Ovary (tissue), 9 donors: ENCODE results near the gene BRAT1. TPM values are rescaled to one million over a fixed set of nuclear protein-coding genes. Genes with fewer than 3 reads are reported as not detected.
A peak's percentile ranks its signal among the peaks of the same experiment; 100 is the strongest.

ENCODE experiments used
- DNase-seq, 5 donors: peaks; one replicate each; pipeline ENCODE4 v3.0.0-alpha.2; 2019 to 2020
- H3K27ac ChIP-seq, 2 donors: fragments of 200-600 bp; one replicate each; pipeline versions ENCODE4 v1.5.1 to v1.8.0; 2019 to 2022
- H3K27me3 ChIP-seq: fragments of 200-600 bp; one replicate; pipeline ENCODE4 v1.8.0; 2022
- H3K36me3 ChIP-seq: fragments of 200-600 bp; sonication (generic); one replicate; pipeline ENCODE4 v1.5.1; 2019
- H3K4me1 ChIP-seq: one replicate; pipeline ENCODE4 v1.8.1; 2013; ENCODE audit warnings: mild to moderate bottlenecking, moderate library complexity; ENCODE audit not compliant: insufficient read depth
- H3K4me3 ChIP-seq: fragments of 200-600 bp; sonication (generic); one replicate; pipeline ENCODE4 v1.5.1; 2017
- H3K9me3 ChIP-seq, 2 donors: fragments of 200-600 bp in 1 of 2; sonication (generic) in 1 of 2; one replicate each; pipeline versions ENCODE4 v1.5.1 to v1.8.1; 2013 to 2019; ENCODE audit warnings: mild to moderate bottlenecking in 1 of 2, moderate library complexity in 1 of 2
- EP300 ChIP-seq: sonication (generic); formaldehyde crosslinking; IDR thresholded peaks from one replicate; pipeline ENCODE4 v1.6.1; 2017; ENCODE audit warnings: antibody characterized with exemption
- POLR2A ChIP-seq: fragments of 450-650 bp; IDR thresholded peaks from one replicate; pipeline ENCODE4 v1.6.1; 2017; ENCODE audit warnings: antibody characterized with exemption, mild to moderate bottlenecking, moderate library complexity
- WGBS, 3 donors: extraction: QIAGEN DNeasy Blood & Tissue Kit in 1 of 3; methylation state at CpG; one replicate each; pipeline versions ENCODE4 v1.1.5 to v1.1.7; 2013 to 2017; 5-methylcytosine and 5-hydroxymethylcytosine counted together
- intact Hi-C, 4 donors: fragments of 100-400 bp; cut with DNase I; formaldehyde crosslinking; loops; one replicate each; pipeline versions ENCODE4 v1.11.0 to v1.15.1; 2022 to 2023
- polyA plus RNA-seq, 2 donors: library from polyadenylated mRNA; stranded (reverse); fragments of 200-250 nt in 1 of 2; fragments of 350-450 nt in 1 of 2; fragmentation: Illumina TruSeq in 1 of 2; extraction: RNeasy Lipid Tissue Mini Kit (QIAGEN cat#74804) in 1 of 2; gene quantifications; one replicate each; pipeline ENCODE4 v1.2.3, GENCODE V29; 2013 to 2014
- total RNA-seq, 7 donors: library from RNA; depleted of rRNA in 2 of 7; stranded (reverse); fragments of >200 nt in 2 of 7; fragmentation: NEBNext Ultra II Directional in 3 of 7; extraction: Animal tissue kit (Norgen Biotek cat#: 25700) in 3 of 7; gene quantifications; one replicate each; pipeline versions ENCODE4 v1.1.0 to v1.2.4, GENCODE V29; 2016 to 2023
- TF ChIP-seq, protein P1 (sequence below), 3 donors: fragments of 450-650 bp in 2 of 3; fragments of 200-600 bp in 1 of 3; IDR thresholded peaks; one replicate each; pipeline versions ENCODE4 v1.5.1 to v1.8.0; 2016 to 2022; ENCODE audit warnings: antibody characterized with exemption in 3 of 3, mild to moderate bottlenecking in 1 of 3
- donor health status: DM: no; HTN: no; CAD: no; lungs with moderate emphysema.
- donor health status: DM: no; HTN: no; CAD: no.
- donor health status: Bipolar disorder and iron deficiency.
- donor health status: DM: yes; HTN: yes; CAD: no.
- donor health status: DM: no; HTN: no; CAD: no.
- donor health status: DM: yes; HTN: yes; CAD: no.

Gene BRAT1
- total and polyA plus RNA-seq, 9 donors, result 1.3 to 39.1 (median 30.2) TPM

- TF ChIP-seq POLR2A, result no peak
- TF ChIP-seq, protein P1, sequence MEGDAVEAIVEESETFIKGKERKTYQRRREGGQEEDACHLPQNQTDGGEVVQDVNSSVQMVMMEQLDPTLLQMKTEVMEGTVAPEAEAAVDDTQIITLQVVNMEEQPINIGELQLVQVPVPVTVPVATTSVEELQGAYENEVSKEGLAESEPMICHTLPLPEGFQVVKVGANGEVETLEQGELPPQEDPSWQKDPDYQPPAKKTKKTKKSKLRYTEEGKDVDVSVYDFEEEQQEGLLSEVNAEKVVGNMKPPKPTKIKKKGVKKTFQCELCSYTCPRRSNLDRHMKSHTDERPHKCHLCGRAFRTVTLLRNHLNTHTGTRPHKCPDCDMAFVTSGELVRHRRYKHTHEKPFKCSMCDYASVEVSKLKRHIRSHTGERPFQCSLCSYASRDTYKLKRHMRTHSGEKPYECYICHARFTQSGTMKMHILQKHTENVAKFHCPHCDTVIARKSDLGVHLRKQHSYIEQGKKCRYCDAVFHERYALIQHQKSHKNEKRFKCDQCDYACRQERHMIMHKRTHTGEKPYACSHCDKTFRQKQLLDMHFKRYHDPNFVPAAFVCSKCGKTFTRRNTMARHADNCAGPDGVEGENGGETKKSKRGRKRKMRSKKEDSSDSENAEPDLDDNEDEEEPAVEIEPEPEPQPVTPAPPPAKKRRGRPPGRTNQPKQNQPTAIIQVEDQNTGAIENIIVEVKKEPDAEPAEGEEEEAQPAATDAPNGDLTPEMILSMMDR (IDR thresholded peaks at IDR 0.05), result no peak
- no peak for TF ChIP-seq EP300
- DNase-seq, result peak in 2 of 5 donors; percentile 12 to 50
- no peaks in the 10 kb centered on the region for H3K27me3 ChIP-seq
- peaks cover 9% of the 10 kb centered on the region for H3K4me1 ChIP-seq
- H3K4me3 ChIP-seq, result peak overlapping the region; percentile 71
- 4 to 5% (median 4%) methylated on average over 29 to 53 of the region's 53 CpGs for WGBS, 3 donors
- intact Hi-C loops, result loop anchor here in 2 of 4 donors (10.0 kb wide), 2 partner anchors 75 to 305 kb away; partner anchors contain the start of gene TTYH3 (in 1 of the 2)
- no peaks in the 10 kb centered on the region for H3K9me3 ChIP-seq
- H3K36me3 ChIP-seq, result no peaks in the 10 kb centered on the region
- H3K27ac ChIP-seq, result no peak overlapping the region
Measured at GRCh38 chr7:2559283-2559950, 4.1 kb upstream of the BRAT1 start.

DNA sequence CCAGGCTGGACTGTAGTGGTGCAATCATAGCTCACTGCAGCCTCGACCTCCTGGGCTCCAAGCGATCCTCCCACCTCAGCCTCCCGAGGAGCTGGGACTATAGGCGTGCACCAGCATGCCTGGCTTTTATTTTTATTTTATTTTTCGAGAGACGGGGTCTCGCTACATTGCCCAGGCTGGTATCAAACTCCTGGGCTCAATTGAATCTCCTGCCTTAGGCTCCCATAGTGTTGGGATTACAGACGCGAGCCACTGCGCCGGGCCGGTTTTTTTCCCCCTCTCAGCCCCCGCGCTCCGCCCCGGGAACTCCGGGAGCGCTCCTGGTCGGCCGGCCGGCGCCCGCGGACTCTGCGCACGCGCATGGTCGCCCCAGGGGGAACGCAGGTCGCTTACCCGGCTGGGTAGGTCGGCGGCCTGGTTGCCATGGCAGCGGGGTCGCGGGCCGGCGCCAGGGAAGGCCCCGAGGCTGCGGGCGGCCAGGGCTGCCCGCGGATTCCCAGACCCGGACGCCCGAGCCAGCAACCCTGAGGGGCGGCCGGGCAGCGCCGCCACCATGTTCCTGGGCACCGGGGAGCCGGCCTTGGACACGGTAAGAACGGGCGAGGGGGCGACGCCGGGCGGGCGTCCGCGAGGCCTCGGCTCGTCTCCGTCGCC, 3.4 kb upstream of the BRAT1 start, which contains the start of gene IQCE:
IQCE (plus strand) TSS at position 351 of the 654 bp plus-strand sequence; CDS start at position 554, 203 bp downstream.
- peak; percentile 94 to 97 (median 96) for DNase-seq
- Histone ChIP-seq H3K4me1 (peaks cover 14% of the 10 kb centered on the region), H3K9me3 (no peaks in the 10 kb centered on the region), H3K27ac (peak within 1 kb of the TSS in 1 of 2 donors; percentile 21), H3K27me3 (no peaks in the 10 kb centered on the region), H3K36me3 (no peaks in the 10 kb centered on the region), H3K4me3 (peak within 1 kb of the TSS; percentile 71)
- intact Hi-C loops, result loop anchor here in 2 of 4 donors (10.0 kb wide), 2 partner anchors 76 to 306 kb away; partner anchors contain the start of gene TTYH3 (in 1 of the 2)
- TF ChIP-seq, protein P1 (IDR thresholded peaks at IDR 0.05), result peak in 1 of 3 donors; percentile 30
- TF ChIP-seq EP300, result no peak
- WGBS, 3 donors, result 0 to 2% (median 1%) methylated on average over 15 to 66 of the region's 66 CpGs

- H3K4me1 ChIP-seq, result peaks cover 9% of the 10 kb centered on the region
- peak overlapping the region in 1 of 2 donors; percentile 97 for H3K27ac ChIP-seq
- no peaks in the 10 kb centered on the region for H3K27me3 ChIP-seq
- peak overlapping the region; percentile 93 for H3K4me3 ChIP-seq
- intact Hi-C loops, result loop anchor here in 2 of 4 donors (10.0 kb wide), 2 partner anchors 80 to 310 kb away; partner anchors contain the start of gene TTYH3 (in 1 of the 2)
- TF ChIP-seq, protein P1 (IDR thresholded peaks at IDR 0.05), result no peak
- no peak for TF ChIP-seq EP300
- no peak for TF ChIP-seq POLR2A
- no peak for DNase-seq
- 3 to 12% (median 3%) methylated on average over 9 to 12 of the region's 12 CpGs for WGBS, 3 donors
- no peaks in the 10 kb centered on the region for H3K36me3 ChIP-seq
- no peaks in the 10 kb centered on the region for H3K9me3 ChIP-seq
Measured at GRCh38 chr7:2554661-2555111, 638 bp downstream of the BRAT1 start.

- DNase-seq, result peak in 1 of 5 donors; percentile 37
- H3K27ac ChIP-seq, result no peak overlapping the region
- TF ChIP-seq EP300, result no peak
- TF ChIP-seq POLR2A, result no peak
- TF ChIP-seq, protein P1 (IDR thresholded peaks at IDR 0.05), result no peak
- 66 to 72% (median 68%) methylated on average over 16 of the region's 16 CpGs for WGBS, 3 donors
- no peaks in the 10 kb centered on the region for H3K27me3 ChIP-seq
- peak overlapping the region; percentile 93 for H3K4me3 ChIP-seq
- no peaks in the 10 kb centered on the region for H3K36me3 ChIP-seq
- H3K9me3 ChIP-seq, result no peaks in the 10 kb centered on the region
- intact Hi-C loops, result loop anchor here in 2 of 4 donors (2.0 to 10.0 kb wide), 3 partner anchors 63 to 311 kb away; partner anchors contain the start of gene TTYH3 (in 1 of the 2)
- H3K4me1 ChIP-seq, result peaks cover 9% of the 10 kb centered on the region
Measured at GRCh38 chr7:2553831-2554581, 1.3 kb downstream of the BRAT1 start.
